ENCODE results near the gene PDZRN4.
"Not testable (repeated sequence)": the region's sequence is repeated elsewhere in the genome, so short reads cannot be mapped to it uniquely, and the experiment has no call there.

PDZRN4 gene

GRCh38 chr12:41213648-41214047, 25.5 kb downstream of the PDZRN4 start:
- DNase-seq (ENCODE audit: low read depth), result no peak

GRCh38 chr12:41217727-41218126, 29.6 kb downstream of the PDZRN4 start:
- no peak for DNase-seq (ENCODE audit: low read depth)

- DNase-seq (ENCODE audit: low read depth), result no peak
These were observed 32.8 kb downstream of the PDZRN4 start for GRCh38 chr12:41220931-41221330.

GRCh38 chr12:41221491-41221890, 33.4 kb downstream of the PDZRN4 start:
- DNase-seq (ENCODE audit: low read depth), result no peak

- no peak for DNase-seq (ENCODE audit: low read depth)
These were observed 35.5 kb downstream of the PDZRN4 start for GRCh38 chr12:41223600-41223999.

- DNase-seq (ENCODE audit: low read depth), result no peak
These were observed 35.9 kb downstream of the PDZRN4 start for GRCh38 chr12:41224066-41224465.

- no peak for DNase-seq (ENCODE audit: low read depth)
These were observed 37.1 kb downstream of the PDZRN4 start for GRCh38 chr12:41225179-41225578.

GRCh38 chr12:41228066-41228820, 40.1 kb downstream of the PDZRN4 start:
- DNase-seq (ENCODE audit: low read depth), result no peak

GRCh38 chr12:41230756-41231155, 42.6 kb downstream of the PDZRN4 start:
- no peak for DNase-seq (ENCODE audit: low read depth)

GRCh38 chr12:41234692-41235091, 46.6 kb downstream of the PDZRN4 start:
- no peak for DNase-seq (ENCODE audit: low read depth)

GRCh38 chr12:41242603-41243002, 54.5 kb downstream of the PDZRN4 start:
- no peak for DNase-seq (ENCODE audit: low read depth)

- no peak for DNase-seq (ENCODE audit: low read depth)
These were observed 60.3 kb downstream of the PDZRN4 start for GRCh38 chr12:41248391-41248790.

- no peak for DNase-seq (ENCODE audit: low read depth)
These were observed 62.6 kb downstream of the PDZRN4 start for GRCh38 chr12:41250748-41251147.

- DNase-seq (ENCODE audit: low read depth), result no peak
These were observed 66.1 kb downstream of the PDZRN4 start for GRCh38 chr12:41254004-41254914.

GRCh38 chr12:41263196-41263595, 75.1 kb downstream of the PDZRN4 start:
- not testable (repeated sequence) for DNase-seq (ENCODE audit: low read depth)

GRCh38 chr12:41264281-41264680, 76.2 kb downstream of the PDZRN4 start:
- no peak for DNase-seq (ENCODE audit: low read depth)

GRCh38 chr12:41269056-41269455, 80.9 kb downstream of the PDZRN4 start:
- no peak for DNase-seq (ENCODE audit: low read depth)

GRCh38 chr12:41271489-41271888, 83.4 kb downstream of the PDZRN4 start:
- no peak for DNase-seq (ENCODE audit: low read depth)

- no peak for DNase-seq (ENCODE audit: low read depth)
These were observed 86.5 kb downstream of the PDZRN4 start for GRCh38 chr12:41274643-41275042.

- DNase-seq (ENCODE audit: low read depth), result no peak
These were observed 89.2 kb downstream of the PDZRN4 start for GRCh38 chr12:41277100-41277945.

- no peak for DNase-seq (ENCODE audit: low read depth)
These were observed 89.8 kb downstream of the PDZRN4 start for GRCh38 chr12:41277946-41278267.

- not testable (repeated sequence) for DNase-seq (ENCODE audit: low read depth)
These were observed 92.4 kb downstream of the PDZRN4 start for GRCh38 chr12:41280341-41281095.
